Left ventricle myocardium superior (tissue), 1 donor: ENCODE results near the gene LITAF. TPM values are rescaled to one million over a fixed set of nuclear protein-coding genes. Genes with fewer than 3 reads are reported as not detected.
"Not testable (repeated sequence)": the region's sequence is repeated elsewhere in the genome, so short reads cannot be mapped to it uniquely, and the experiment has no call there.

Experiments used
- ATAC-seq: fragments of 200-7000 bp; cut with Tn5 transposase; one replicate; pipeline ENCODE4 v1.9.1; 2020; ENCODE audit warnings: mild to moderate bottlenecking, moderate library complexity
- DNase-seq: peaks from one replicate; pipeline ENCODE4 v3.0.0-alpha.2; 2020
- intact Hi-C: fragments of 100-400 bp; cut with micrococcal nuclease; formaldehyde crosslinking; loops from one replicate; pipeline ENCODE4 v1.11.0; 2022
- total RNA-seq: library from RNA; stranded (reverse); fragmentation: NEBNext Ultra II Directional; extraction: Animal tissue kit (Norgen Biotek cat#: 25700); gene quantifications from one replicate; pipeline ENCODE4 v1.2.1, GENCODE V29; 2021
- donor health status: DM: no; HTN: yes; CAD: no; lungs with severe emphysema.

The LITAF gene
- total RNA-seq, 1 donor from 2014 or later = 70.8 TPM

DNA sequence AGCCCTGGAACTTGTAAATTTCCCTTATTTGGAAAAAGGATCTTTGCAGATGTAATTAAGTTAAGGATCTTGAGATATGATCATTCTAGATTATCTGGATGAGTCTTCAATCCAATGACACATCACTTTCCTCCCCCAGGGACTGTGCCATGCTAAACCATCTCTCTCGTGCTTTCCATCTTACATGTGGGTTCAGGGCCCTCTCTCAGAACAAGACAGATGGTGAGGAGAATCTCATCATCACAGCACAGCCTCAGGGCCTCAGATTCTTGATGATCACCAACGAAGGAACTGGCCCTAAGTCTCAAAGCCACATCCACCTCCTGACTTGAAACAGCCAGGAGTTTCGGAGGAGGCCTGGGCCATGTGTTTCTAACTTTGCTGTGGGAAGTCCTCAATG lies 78.7 kb downstream of the LITAF start:
- no peak for ATAC-seq
- intact Hi-C loops = no loop called here

DNA sequence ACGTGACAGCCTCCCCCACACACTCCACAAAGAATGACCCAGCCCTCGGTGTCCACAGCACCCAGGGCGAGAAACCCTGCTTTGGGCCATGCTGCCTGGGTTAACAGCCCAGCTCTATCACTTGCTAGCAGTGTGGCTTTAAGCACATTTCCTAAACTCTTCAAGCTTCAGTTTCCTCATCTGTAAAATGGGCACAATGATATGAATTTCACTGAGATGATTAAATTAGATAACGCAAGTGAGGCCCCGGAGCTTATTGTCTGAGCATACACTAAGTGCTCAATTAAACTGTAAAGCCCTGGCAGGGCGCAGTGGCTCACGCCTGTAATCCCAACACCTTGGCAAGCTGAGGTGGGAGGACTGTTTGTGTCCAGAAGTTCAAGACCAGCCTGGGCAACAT lies 79.4 kb downstream of the LITAF start:
- DNase-seq (no peak), ATAC-seq (no peak)
- intact Hi-C loops = no loop called here

More for the DNA sequence above, 78.7 kb downstream of the LITAF start:
- no peak for DNase-seq

DNA sequence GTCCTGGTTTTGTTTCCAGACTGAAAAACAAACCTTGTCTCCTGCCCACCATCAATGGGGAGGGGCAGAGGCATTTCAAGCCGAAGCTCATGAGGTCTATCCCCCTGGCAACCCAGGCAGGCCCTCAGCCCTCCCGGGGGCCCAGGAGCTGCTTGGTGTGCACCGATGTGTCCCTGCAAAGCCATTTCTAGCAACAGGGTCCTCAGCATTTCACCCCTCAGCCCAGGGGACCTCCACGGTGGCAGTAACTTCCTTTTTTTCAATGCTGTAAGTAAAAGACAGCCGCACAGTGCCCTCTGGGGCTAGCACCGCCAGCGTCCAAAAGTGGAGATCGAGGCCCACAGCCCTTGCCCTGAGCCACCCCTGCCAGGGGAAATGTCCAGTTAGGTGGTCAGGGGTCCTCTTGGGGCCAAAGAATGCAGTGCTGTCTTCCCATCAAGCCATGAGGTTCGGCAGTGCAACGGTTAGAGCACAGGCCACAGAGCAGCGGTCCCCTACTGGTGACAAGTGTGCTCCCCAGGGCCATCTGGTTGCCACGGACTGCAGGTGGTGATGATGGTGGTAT lies 79.9 kb downstream of the LITAF start:
- DNase-seq (no peak), ATAC-seq (no peak)
- intact Hi-C loops = no loop called here

DNA sequence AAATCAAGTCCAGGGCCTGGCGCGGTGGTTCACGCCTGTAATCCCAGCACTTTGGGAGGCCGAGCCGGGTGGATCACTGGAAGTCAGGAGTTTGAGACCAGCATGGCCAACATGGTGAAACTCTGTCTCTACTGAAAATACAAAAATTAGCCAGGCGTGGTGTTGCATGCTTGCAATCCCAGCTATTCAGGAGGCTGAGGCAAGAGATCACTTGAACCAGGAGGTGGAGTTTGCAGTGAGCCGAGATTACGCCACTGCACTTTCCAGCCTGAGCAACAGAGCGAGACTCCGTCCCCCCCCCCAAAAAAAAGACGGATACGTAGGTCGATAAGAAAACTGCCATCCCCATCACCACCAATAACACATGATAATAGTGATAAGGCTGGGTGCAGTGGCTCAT lies 82.5 kb downstream of the LITAF start:
- DNase-seq, intact Hi-C loops, ATAC-seq: not testable (repeated sequence)

DNA sequence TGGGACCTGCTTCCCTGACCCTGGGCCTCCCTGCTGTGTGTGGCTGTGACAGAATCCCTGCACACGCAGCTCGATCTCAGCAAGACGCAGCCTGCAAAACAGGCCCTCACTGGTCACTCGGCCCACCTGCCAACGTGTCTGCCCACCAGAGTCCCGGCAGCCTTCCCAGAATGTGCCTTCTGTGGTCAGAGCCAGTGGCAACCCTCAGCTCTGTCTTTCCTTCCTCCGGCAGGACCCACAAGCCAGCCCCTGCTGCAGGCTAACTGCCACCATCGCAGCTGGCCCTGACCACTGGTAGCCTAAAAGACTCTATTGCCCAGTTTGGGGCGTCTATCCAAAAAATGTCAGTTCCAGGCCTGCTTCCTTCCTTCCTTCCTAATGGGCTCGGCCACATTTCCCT lies 83.2 kb downstream of the LITAF start:
- intact Hi-C loops = no loop called here
- ATAC-seq (no peak), DNase-seq (no peak)

DNA sequence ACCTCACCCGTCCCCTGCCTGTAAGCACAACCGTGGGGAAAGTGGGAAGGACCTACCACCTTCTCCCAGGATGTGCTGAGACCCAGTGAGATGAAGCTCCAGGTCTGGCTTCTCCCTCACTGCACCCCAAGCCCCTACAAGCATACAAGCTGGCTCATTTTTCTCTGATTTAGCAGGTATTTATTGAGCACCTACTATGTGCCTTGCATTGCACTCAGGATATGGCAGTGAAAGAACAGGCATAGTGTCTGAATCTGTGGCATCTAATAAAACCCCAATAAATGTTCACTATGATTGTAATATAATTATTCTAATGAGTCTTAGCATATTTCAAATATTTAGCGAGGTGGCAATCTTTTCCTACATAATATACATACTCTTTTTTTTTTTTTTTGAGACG lies 84.5 kb downstream of the LITAF start:
- intact Hi-C loops = no loop called here
- DNase-seq = no peak
- ATAC-seq = no peak

DNA sequence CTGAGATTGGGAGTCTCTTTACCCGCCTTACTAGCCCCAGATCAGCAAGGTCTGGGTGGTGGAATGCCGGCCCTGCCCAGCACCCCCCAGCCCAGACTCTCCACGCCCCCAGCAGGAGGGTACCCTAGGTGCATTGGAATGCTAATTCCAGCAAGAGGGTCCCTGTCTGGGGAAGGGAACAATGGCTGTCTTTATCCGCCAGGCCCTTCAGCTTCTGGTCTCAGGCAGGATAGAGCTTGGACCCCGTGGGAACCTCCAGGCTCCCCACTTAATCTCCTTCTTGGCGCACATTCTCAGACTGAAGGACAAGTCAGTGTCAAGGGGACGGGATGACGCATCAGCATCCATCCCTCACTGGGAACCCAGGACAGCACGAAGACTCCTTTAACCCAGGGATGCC lies 85.1 kb downstream of the LITAF start:
- no peak for DNase-seq
- no peak for ATAC-seq
- intact Hi-C loops = no loop called here

DNA sequence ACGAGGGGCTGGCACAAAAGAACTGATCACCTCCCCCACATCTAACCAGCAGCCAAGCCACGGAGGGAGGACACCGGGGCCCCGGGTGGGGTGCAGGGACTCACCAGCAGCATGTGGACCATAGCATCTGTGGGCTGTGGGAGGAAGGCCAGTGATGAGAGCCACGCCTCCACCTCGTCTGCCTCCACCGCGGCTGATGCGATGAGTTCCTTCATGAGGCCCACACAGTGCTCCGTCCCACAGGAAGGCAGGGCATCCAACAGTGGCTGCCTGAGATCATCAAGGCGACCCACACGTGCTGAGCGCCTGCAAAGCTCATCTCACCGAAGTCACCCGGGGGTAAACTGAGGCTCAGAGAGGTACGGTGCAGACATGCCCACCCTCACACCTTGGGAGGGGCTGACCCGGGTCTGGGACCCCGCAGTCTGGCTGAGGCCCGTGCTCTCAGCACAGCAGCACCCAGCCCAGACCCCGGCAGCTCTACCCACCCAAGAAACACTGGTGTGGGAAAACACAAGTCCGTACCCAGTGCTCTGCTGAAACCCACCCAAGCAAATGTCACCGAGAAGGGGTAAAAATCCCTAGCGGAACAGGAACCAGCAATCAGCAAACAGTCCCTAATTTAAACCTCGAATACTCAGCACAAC lies 85.9 kb downstream of the LITAF start:
- DNase-seq (no peak), ATAC-seq (no peak)
- intact Hi-C loops = no loop called here

DNA sequence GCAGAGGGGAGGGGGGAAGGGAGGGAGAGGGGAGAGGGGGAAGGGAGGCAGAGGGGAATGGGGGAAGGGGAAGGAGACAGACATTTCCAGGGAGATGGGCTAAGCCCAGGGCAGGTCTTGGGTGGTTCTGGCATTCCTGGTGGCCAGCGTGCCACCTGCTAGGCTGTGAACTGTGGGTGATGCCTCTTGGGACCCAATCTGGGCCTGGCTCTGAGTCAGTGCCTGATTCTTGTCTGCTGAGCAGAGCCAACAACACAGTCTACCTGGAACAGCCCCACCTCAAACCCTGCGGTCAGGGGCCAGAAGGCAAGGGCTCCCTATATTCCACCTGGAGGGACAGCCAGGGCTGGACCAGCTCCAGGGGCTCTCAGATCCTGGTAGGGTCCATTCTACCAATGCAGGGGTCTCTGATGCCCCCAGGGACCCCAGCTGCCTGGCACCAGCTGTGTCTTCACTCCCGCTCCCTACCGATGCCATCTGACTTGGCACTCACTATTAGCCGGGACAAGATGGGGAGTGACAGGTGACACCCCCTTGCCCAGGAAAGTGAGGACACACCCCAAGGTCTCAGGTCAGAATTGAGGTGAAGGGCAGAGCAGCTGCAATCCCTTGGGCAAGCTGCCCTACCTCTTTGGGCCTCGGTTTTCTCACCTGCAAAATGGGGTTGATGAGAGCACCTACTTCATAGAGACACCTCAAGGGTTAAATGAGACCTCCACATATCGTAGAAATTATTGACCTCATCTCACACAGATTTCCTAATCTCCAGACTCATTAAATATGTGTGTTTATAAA lies 87.2 kb downstream of the LITAF start:
- no peak for ATAC-seq
- intact Hi-C loops = no loop called here
- DNase-seq = peak; percentile 11

DNA sequence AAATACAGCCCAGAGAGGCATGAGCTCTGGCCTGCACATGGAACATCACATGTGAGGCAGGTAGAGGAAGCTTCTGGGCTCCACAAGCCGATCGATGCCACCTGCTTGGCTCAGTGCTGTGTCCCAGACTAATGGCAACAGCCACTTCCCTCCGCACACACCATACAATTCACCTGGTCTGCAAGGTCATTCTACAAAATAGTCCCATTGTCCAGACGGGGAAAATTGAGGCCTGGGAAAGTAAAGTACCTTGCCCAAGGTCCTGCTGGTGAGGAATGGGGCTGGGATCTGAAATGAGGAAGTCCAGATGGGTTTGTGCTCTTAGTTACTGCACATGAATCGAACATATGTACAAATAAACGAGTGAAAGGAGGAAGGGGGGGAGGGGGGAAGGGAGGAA lies 88.0 kb downstream of the LITAF start:
- ATAC-seq (no peak), DNase-seq (peak; percentile 1)
- intact Hi-C loops = no loop called here

DNA sequence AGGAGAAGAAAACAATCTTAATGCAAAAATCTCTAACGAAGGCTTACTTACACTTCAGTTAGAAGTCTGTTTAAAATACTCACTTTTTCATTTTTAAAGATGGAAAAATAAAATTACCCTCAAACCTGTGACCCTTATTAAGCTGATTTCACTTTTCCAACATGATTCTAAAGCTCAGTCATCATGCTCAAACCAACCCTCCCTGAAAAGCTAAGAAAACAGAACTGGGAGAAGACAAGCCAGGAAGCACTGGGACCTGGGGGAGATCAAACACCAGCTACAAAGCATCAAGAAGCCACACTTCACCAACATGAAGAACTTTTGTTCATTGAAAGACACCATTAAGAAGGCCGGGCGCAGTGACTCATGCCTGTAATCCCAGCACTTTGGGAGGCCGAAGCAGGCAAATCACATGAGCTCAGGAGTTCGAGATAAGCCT lies 88.8 kb downstream of the LITAF start:
- peak; percentile 18 for DNase-seq
- intact Hi-C loops = no loop called here
- ATAC-seq = no peak

Other genes starting within 250 kb of the LITAF start
- 0.45 TPM for gene RMI2, start 241.5 kb downstream of the LITAF start, total RNA-seq
- gene SNN, start 81.5 kb upstream of the LITAF start, total RNA-seq = 22.4 TPM
- gene TXNDC11, start 155.9 kb upstream of the LITAF start, total RNA-seq = 20.8 TPM
- 24.5 TPM for gene ZC3H7A, start 210.3 kb upstream of the LITAF start, total RNA-seq